NCI-H510A (cell line): ENCODE measurements around the gene SLC27A4.
A peak's percentile ranks its signal among the peaks of the same experiment; 100 is the strongest.

Experiments
- DNase-seq: peaks from one replicate; lab custom pipeline; 2025; lab: John Stamatoyannopoulos, UW

SLC27A4 gene

DNA sequence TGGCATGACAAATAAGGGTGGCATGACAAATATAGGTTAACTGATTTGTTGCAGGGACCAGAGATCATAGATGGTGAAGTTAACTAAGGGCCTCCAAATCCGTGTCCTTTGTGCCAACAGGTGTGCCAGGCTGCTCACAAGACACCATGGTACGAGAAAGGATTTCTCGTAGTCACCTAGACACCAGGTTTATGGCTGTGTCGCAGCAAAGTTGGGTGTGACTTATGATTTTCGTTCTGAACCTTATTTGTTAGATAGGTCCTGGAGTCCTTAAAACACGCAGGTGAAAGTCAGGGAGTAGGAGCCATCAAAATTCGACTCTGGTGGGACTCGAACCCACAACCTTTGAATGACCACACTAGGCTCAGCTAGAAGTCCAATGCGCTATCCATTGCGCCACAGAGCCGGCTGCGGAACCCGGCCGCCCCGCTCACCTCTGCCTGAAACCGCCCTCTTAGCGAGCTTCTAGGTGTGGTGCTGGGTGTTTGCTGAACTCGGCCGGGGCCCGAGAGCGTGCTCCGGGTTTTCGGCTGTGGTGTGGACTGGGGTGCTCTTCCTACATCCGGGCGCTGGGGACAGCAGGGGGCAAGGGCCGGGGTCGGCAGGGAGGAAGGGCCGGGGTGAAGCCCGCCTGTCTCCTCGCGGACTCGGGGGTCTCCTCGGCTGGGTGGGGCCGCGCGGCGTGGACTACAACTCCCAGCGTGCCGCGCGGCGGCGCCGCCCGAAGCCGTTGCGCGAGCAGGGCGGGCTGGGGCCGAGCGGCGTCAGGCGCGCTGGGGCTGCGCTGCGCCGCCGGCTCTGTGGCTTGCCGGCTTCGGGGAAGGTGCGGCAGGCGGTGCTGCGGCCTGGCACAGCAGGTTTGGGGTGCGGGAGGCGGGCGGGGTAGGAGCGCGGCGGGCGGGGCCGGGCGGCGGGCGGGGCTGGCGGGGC is at the start of gene SLC27A4:
Gene SLC27A4, plus strand, starts transcription at position 767 of the 930 bp plus-strand sequence. CDS start 2,606 bp downstream, outside the sequence.
- DNase-seq: peak; percentile 68

DNA sequence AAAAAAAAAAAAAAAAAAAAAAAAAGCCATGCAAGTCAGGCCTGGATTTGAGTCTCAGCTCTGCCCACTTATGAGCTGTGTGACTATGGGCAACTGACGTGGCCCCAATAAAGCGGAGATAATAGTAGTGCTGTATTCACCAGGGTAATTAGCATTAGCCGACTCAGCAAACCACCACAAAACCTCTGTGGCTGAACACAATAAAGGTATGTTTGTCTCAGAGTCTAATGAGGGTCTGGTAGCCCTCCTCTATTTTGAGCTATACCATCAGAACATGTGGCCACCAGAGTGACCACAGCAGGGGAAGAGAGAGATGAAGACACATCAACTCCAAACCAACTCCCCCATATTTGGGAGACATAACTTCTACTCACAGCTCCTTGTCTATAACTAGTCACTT is 48.3 kb upstream of the SLC27A4 start:
- DNase-seq: no peak

DNA sequence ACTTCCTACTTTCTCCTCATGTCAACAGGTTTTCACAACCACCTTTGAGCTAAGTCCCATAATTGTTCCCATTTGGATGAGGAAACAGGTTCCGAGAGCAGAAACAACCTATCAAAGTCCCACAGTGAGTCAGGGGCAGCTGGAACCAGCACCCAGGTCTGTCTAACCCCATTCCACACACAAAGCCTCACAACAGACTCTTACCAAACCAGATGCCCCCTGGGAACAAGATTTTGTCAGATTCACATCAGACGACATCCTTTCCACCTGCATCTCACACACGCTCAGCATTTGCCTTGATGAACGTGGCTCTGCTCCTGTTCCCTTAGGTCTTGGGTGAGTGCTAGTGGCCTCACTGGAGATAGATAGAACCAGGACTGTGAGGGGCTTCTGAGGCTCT is 47.2 kb upstream of the SLC27A4 start:
- DNase-seq: no peak

DNA sequence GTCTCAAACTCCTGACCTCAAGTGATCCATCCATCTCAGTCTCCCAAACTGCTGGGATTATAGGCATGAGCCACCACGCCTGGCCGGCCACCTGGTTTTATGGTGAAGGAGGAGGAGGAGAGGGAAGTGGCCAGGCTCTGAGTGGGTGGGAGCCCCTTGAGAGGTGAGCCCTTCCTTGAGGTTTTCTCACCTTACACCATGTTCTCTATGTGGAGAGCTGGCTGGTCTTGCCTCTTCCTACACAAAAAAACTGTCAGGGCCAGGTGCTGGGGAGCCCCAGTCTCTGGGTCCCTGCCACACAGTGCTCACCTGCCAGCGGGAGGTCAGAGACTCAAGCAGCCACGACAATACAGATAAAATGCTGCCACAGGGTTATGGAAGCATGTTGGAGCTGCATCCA is 46.2 kb upstream of the SLC27A4 start:
- DNase-seq: no peak

DNA sequence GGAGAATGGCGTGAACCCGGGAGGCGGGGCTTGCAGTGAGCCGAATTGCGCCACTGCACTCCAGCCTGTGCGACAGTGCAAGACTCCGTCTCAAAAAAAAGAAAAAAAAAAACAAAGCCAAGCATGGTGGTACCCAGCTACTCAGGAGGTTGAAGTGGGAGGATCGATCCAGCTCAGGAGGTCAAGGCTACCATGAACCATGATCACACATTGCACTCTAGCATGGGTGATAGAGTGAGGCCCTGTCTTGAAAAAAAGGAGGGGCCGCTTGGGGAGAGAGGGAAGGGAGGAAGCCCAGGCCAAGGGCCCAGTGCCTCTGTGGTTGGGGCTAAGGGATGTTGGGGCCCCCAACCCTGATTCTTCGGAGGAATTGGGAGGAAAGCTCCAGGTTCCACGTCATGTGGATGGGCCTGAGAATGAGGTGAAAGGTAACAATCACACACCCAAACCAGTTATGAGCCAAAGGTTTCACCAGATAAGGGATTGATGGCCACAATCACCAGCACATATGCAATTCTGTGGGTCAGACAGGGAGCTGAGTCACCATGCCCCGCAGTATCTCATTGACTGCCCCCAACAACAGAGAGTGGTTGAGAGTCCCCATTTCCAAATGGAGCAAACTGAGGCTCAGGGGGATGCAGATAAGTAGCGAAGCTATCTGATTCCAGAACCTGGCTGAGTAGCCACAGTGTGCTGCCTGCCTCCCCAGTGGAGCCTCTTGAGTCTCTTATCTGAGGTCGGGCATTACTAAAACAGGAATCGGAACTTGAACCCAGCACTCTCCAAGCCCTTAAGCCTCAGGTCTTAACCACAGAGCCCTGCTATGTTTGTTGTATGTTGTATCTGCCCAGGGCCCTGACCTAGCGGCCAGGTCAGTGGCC is 43.7 kb upstream of the SLC27A4 start:
- no peak for DNase-seq

DNA sequence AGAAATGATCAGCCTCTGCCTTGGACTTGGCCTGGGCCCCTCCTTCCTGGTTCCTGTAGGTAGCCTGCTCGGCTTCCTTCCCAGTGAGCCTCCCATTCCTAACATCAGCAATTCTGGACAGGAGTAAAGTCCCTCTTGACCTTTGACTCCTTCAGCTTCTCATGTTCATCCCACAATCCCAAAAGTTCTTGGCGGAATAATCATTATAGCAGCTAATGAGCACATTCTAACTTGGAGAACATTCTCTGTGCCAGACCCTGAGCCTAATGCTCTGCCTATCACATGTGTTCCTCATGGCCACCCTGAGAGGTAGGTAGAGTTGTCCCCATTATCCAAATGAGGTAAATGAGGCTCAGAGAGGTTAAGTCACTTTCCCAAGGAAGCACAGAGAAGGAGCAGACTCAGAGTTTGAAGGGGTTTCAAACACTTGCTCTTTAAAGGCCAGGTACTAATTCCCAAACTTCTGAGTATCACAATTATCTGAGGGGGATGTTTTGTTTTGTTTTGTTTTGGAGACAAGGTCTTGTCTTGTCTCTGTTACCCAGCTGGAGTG is 43.0 kb upstream of the SLC27A4 start:
- DNase-seq: no peak

DNA sequence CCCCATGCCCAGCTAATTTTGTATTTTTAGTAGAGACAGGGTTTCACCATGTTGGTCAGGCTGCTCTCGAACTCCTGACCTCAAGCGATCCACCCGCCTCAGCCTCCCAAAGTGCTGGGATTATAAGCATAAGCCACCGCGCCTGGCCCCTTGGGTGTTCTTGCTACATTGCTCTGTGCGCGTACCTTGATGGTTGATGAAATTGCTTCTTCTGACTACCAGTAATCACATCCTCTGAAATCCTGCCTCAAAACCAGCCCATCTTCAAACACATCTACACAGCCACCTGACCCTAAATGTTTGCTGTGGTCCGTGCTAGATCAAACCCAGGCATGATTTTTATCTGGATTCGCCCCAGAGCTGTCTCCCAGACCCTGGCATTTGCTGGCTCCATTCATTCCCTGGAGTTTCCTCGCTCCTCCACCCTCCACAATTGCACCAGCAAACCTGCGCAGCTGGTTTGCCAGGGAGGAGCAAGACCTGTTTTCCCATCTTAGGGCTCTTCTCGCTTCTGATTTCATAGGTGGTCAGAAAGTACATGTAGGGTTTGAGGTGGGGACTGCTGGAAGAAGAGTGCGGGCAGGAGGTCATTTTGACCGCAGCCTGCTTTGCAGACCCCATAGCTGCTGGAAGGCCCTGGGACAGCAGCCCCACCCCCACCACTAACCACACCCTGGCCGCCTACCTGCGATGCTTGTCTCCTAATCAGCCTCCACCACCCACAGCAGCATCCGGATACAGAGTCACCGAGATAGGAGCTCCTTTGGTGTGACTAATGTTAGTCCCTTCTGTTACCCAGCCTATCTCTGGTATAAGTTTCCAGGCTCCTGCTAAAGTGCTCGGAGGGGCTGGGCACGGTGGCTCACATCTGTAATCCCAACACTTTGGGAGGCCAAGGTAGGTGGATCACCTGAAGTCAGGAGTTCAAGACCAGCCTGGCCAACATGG is 41.5 kb upstream of the SLC27A4 start:
- DNase-seq: no peak

DNA sequence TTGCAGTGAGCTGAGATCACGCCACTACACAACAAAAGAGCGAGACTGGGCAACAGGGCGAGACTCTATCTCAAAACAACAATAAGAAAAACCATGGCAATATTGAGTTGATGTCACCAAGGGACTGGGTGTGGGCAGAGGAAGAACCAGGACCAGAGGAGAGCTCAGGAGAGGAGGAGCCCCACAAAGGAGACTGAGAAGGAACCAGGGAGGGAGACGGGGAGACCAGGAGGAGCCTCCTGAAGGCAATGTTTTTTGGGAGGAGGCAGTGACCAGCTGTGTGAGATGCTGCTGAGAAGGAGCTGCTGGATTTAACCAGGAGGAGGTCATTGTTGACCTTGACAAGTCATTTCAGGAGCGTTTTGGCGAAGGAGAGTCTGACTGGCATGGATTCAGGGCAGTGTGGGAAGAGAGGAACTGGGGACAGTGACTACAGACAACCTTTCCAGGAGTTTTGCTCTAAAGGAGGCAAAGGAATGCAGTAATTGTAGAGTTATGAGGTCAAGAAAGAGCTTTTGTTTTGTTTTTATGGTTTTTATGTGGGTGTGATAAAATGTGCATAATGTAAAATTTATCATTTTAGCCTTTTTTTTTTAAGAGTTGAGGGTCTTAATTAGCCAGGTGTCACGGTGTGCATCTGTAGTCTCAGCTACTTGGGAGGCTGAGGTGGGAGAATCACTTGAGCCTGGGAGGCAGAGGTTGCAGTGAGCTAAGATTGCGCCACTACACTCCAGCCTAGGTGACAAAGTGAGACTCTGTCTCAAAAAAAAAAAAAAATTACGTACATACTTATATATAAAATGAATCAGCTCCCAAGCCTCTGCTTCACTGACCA is 36.0 kb upstream of the SLC27A4 start:
- DNase-seq: no peak

DNA sequence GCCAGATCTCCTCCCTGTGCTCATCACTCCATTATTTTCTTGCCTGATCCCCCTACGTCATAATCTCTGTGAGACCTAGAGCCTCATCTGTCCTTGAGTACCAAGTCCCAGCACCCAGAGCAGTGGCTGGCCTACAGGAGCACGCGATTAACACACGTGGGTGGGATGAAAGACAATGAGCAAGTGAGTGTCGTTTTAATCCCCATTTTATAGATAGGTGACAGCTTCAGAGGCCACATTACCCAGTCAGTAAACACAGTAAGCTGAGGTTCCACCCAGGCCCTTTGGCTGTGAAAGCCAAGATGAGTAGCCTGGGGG is 35.4 kb upstream of the SLC27A4 start:
- no peak for DNase-seq

DNA sequence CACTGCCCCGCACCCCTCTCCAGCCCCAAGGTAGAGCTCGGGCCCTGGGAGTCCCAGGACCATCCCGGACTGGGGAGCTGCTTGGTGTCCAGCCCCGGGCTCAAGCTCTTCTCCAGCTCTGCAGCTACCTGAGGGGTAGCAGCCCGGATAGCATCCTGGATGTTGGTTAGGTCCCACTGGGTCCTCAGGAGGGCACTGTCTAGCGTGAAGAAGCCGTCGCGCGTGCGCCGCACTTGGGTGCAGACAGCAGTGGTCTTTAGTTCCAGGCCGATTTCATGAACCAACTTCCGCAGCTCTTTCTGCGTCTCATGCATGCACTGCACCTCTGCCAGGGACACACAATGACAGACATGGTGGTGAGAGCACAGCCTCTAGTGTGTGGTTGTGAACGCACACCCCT is 30.8 kb upstream of the SLC27A4 start:
- no peak for DNase-seq

DNA sequence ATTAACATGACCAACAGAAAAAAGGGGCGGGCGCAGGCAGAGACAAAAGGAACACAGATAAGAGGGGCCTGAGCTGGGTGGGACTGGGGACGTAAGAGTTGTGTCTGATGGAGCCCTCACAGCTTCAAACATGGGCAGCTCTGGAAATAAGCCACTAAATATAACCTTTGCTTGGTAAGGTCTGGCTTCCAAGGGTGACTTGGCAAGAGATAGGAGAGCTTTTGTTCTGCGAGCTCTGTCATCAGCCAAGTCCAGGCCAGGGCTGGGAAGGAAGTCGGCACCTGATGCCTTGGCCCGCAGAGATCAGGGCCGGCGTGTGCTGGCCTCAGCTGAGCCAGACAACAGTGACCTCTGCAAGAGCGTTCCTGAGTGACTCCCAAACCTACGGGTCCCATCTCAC is 29.9 kb upstream of the SLC27A4 start:
- no peak for DNase-seq

DNA sequence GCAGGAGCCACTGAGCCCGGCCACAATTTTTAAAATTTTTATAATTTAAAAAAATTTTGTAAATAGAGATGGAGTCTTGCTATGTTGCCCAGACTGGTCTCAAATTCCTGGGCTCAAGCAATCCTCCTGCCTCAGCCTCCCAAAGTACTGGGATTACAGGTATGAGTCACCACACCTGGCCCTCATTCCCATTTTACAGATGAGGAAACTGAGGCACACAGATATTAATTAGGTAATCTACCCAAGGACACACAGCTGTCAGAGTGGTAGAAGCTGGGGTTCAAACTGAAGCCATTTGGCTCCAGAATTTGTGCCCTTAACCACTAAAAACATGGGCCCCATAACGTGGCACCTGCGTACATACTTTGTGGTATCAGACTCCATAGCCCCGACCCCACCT is 25.6 kb upstream of the SLC27A4 start:
- DNase-seq: no peak

DNA sequence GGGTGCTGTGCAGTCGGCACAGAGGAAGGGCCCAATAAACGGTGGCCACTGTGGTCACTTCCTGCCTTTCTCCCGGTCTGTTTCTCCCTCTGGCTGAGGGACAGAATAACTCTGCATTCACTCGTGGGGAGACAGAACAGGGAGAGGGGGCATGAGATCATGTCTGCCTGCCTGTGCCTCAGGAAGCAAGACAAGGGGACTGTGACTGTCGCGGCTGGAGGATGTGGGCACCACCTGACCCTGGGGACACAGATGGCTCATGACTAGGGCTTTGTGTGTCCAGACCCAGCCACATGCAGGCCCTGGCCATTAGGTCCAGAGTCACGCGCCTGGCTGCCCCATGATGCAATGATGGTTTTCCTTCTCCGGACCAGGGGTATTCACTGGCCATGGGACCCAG is 23.9 kb upstream of the SLC27A4 start:
- no peak for DNase-seq

DNA sequence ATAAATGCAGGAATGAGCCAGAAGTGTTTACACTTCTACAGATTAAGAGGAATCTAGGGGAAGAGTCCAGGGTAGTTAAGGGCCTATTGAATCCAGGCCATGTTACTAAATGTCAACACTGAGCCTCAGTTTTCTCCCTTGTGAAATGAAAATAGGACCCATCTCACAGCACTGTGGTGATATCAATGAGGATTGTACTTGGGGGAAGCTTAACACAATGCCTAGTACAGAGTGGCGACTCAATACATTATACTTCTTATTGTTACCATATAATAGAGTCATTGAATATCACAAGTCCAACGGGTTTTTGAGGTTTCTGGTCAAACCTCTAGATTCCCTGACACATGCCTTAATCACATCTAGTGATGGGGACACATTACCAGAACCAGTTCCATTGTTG is 22.7 kb upstream of the SLC27A4 start:
- DNase-seq: no peak

DNA sequence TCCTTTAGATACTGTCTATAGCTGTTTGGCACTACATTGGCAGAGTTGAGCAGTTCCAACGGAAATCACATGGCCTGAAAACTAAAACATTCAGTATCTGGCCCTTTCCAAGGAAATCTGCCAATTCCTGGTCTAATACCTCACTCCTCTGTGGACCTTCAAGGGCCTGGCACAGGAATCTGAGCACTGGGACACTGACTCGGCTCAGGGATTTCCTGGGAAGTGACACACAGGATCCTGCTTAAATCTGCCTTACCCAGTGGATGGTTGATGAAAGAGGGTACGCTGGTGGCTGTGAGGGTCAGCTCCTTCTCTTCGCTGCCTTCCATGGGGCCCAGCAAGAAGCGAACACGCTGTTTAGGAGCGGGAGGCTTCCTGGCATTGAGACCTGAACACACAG is 19.0 kb upstream of the SLC27A4 start:
- DNase-seq: no peak

DNA sequence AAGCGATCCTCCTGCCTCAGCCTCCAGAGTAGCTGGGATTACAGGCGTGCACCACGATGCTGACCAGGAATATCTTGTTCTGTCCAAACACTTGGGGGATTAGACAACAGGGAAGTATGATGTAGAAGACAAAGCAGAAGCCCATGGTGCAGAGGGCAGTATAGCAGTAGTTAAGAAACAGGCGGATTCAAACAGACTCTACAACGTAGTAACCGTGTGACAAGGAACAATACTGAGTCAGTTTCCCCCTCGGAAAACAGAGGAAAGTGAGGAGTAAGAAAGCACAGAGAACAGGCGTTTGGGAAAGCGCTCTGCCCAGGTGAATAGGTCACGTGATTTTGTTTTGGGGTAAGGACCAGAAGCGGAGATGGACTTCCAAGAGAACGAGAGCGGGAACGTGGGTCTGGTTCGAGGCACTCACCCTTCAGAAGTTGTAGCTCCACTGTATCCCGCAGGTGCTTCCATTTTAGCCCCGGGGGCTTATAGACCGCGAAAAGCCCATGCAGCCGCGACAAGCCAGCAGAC is 18.4 kb upstream of the SLC27A4 start:
- DNase-seq: no peak

DNA sequence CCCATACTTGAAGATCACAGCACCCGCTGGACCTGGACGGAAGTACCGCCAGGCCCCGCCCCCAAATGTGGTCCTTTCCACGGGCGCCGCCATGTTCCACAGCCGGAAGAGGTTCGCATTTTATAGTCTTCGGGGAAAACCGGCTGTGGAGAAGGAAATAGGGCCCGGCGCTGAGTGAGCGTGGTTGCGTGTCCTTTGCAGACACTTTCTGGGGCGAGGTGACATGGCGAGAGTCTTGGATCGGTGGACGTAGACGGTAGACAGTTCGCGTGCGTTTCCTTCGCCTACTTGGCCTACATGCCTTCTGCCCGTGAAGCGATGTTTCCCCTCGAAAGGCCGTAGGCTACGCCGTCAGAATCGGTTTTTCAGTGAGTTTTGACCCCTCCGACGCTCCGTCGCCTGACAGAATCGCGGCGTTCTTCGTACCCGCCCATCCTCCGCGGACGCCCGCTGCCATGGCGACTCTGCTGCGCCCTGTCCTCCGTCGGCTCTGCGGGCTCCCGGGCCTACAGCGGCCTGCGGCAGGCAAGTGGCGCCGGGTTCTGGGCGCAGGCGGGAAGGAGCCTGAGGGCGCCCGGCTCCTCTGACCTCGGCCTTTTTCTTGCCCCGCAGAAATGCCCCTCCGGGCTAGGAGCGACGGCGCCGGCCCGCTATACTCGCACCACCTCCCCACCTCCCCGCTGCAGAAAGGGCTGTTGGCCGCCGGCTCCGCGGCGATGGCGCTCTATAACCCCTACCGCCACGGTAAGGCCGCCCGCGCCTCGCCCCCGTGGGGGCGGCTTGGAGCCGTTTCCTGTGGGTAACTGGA is 17.7 kb upstream of the SLC27A4 start, which contains the start of the genes COQ4 and TRUB2:
Gene COQ4, plus strand, starts transcription at position 436 of the 808 bp plus-strand sequence. Its CDS starts 20 bp downstream, at position 456.
Gene TRUB2, minus strand, starts transcription at position 44 of the 808 bp plus-strand sequence. Its CDS starts 39 bp downstream, at position 5.
- peak; percentile 93 for DNase-seq

DNA sequence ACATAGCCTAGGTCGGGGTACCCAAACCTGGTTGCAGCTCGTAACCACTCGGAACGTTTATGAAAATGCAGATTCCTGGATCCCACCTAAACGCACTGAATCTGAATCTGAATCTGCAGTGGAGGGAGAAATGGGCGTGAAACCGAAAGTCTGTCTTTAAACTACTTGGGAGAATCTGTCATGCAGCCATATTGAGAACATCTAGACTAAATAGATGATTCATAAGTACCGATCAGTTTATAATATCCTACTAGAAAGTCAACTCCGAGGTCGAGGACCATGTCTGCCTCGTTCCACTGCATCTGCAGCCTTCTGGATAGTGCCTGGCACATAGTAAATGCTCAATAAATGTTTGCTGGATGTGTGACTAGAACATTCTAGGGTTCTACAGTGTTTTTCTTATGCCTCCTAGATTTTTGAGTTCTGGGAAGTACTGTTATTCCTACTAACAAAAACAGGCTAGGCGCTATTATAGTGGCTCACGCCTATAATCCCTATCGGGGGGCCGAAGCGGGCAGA is 17.1 kb upstream of the SLC27A4 start:
- no peak for DNase-seq

DNA sequence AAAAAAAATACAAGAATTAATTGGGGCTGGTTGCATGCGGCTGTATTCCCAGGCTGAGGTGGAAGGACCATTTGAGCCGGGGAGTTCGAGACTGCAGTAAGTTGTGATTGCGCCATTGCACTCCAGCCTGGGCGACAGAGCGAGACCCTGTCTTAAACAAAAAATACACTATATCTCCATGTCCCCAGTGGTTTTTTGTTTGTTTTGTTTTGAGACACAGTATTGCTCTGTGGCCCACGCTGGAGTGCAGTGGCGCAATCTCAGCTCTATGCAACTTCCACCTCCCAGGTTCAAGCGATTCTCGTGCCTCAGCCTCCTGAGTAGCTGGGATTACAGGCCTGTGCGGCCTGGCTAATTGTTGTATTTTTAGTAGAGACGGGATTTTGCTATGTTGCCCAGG is 16.5 kb upstream of the SLC27A4 start:
- no peak for DNase-seq
